OCI-LY3 (cell line): ENCODE data around the gene MAPK8.

Experiments used
- H2AFZ ChIP-seq: fragments of 200-600, 300-600 bp; shearing (Covaris generic); 2 replicates; pipeline ENCODE4 v1.6.0; 2014; ENCODE audit warnings: antibody characterized with exemption, low read depth, low read length
- H3K27ac ChIP-seq: fragments of 200-600, 300-600 bp; sonication (generic); 2 replicates; pipeline ENCODE4 v1.5.1; 2014; ENCODE audit warnings: mild to moderate bottlenecking, low read length, moderate library complexity, mixed read lengths
- H3K27me3 ChIP-seq: fragments of 200-600, 300-600 bp; sonication (generic); 2 replicates; pipeline ENCODE4 v1.6.1; 2014; ENCODE audit warnings: low read depth, low read length, mixed read lengths
- H3K36me3 ChIP-seq: fragments of 200-600, 300-600 bp; sonication (generic); replicated peaks from 2 replicates; pipeline ENCODE3; 2014; ENCODE audit warnings: low read depth, low read length, mixed read lengths
- H3K4me1 ChIP-seq: fragments of 300-600, 200-600 bp; sonication (generic); 2 replicates; pipeline ENCODE4 v1.6.1; 2014; ENCODE audit warnings: low read length, mixed read lengths
- H3K4me2 ChIP-seq: fragments of 200-600, 300-600 bp; sonication (generic); 2 replicates; pipeline ENCODE4 v1.6.1; 2014; ENCODE audit warnings: low read length, mixed read lengths
- H3K4me3 ChIP-seq: fragments of 300-600, 200-600 bp; sonication (generic); 2 replicates; pipeline ENCODE4 v1.5.1; 2014; ENCODE audit warnings: antibody characterized with exemption, mild to moderate bottlenecking, low read length, moderate library complexity
- H3K79me2 ChIP-seq: fragments of 300-600, 200-600 bp; shearing (Covaris generic); 2 replicates; pipeline ENCODE4 v1.6.1; 2014; ENCODE audit warnings: mild to moderate bottlenecking, low read length, mixed read lengths
- H3K9ac ChIP-seq: fragments of 300-600, 200-600 bp; shearing (Covaris generic); 2 replicates; pipeline ENCODE4 v1.6.0; 2014; ENCODE audit warnings: mild to moderate bottlenecking, low read length, moderate library complexity
- H3K9me3 ChIP-seq: fragments of 200-600, 300-600 bp; shearing (Covaris generic); 2 replicates; pipeline ENCODE4 v1.6.1; 2014; ENCODE audit warnings: low read length, mixed read lengths; ENCODE audit not compliant: insufficient read depth
- H4K20me1 ChIP-seq: fragments of 200-600, 300-600 bp; sonication (generic); 2 replicates; pipeline ENCODE4 v1.6.1; 2016; ENCODE audit warnings: low read length, mixed read lengths; ENCODE audit not compliant: insufficient read depth
- EZH2phosphoT487 ChIP-seq: fragments of 200-600 bp; shearing (Covaris generic); IDR thresholded peaks from 2 replicates; pipeline ENCODE4 v1.6.1; 2018; ENCODE audit warnings: antibody characterized with exemption, mixed run types, low read depth
- TF ChIP-seq, protein P1 (sequence below): fragments of 200-600, 300-600 bp; sonication (generic); IDR thresholded peaks from 2 replicates; pipeline ENCODE4 v1.5.1; 2014; ENCODE audit warnings: antibody characterized with exemption, low read length, low read depth

MAPK8 gene

DNA sequence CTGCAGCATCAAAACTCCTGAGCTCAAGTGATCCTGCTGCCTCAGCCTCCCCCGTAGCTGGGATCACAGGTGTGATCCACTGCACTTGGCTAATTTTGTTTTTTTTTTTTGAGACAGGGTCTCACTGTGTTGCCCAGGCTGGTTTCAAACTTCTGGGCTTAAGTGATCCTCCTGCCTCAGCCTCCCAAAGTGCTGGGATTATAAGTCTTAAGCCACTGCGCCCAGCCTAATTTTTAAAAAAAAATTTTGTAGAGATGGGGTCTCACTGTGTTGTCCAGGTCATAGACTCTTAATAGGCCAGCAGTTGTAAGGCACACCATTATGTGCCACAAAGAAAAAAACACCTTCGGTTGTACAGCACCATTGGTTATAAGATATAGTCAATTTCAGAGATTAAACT, 122.4 kb downstream of the MAPK8 start:
- Histone ChIP-seq H3K27ac (no peak overlapping the region), H2AFZ (no peak overlapping the region), H3K79me2 (no peaks in the 10 kb centered on the region), H3K9ac (no peak overlapping the region), H3K36me3 (no peaks in the 10 kb centered on the region), H3K9me3 (no peaks in the 10 kb centered on the region), H3K4me1 (no peaks in the 10 kb centered on the region), H3K27me3 (no peaks in the 10 kb centered on the region), H4K20me1 (no peaks in the 10 kb centered on the region), H3K4me3 (no peak overlapping the region), H3K4me2 (no peak overlapping the region)
- no peak for TF ChIP-seq EZH2phosphoT487
- TF ChIP-seq, protein P1, sequence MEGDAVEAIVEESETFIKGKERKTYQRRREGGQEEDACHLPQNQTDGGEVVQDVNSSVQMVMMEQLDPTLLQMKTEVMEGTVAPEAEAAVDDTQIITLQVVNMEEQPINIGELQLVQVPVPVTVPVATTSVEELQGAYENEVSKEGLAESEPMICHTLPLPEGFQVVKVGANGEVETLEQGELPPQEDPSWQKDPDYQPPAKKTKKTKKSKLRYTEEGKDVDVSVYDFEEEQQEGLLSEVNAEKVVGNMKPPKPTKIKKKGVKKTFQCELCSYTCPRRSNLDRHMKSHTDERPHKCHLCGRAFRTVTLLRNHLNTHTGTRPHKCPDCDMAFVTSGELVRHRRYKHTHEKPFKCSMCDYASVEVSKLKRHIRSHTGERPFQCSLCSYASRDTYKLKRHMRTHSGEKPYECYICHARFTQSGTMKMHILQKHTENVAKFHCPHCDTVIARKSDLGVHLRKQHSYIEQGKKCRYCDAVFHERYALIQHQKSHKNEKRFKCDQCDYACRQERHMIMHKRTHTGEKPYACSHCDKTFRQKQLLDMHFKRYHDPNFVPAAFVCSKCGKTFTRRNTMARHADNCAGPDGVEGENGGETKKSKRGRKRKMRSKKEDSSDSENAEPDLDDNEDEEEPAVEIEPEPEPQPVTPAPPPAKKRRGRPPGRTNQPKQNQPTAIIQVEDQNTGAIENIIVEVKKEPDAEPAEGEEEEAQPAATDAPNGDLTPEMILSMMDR, result no peak

DNA sequence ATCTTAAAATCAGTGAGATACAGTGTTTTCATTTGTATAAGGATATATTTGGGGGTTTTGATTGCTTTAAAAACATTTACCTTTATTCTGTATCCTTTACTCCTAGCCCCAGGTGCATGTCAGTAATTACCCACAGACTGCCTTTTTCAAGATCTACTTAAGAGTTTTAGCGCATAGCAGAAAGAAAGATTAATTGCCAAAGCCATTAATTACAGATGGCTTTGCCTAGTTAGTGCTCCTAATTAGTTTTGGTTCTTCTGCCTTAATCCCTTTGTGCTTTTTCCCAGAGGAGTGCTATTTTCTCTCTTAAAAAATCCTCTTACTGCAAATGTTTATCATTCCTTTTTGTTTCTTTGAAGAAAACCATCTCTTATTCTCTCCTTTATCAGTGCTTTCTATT, 122.8 kb downstream of the MAPK8 start:
- H3K4me3 ChIP-seq, result no peak overlapping the region
- TF ChIP-seq EZH2phosphoT487, result no peak
- TF ChIP-seq, protein P1, result no peak

DNA sequence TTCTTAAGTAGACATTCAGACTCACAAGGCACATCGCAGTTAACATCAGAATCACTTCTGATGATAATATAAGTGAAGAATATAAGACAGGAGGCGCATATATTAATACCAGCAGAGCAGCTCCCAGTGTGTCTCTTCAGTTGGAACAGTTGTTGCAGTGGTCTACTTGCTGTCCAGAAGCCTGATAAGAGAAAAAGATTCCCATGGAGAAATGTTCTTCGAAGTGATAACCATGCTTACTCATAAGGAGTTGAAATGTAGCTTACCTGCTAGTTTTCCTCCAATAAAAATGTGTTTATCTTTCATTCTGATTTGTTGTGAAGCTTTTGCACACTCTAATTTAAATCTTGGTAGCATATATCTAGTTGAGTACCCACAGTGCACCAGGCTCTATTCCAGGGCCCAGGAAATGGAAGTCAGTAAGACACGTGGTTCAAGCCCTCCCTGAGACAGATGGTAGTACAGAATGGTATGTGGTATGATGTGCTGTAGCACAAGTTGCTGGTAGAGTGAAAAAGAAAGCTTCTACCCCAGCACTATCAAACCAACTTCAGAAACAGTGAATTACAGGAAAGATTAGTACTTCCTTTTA, 124.0 kb downstream of the MAPK8 start:
- Histone ChIP-seq H3K79me2 (no peaks in the 10 kb centered on the region), H4K20me1 (no peaks in the 10 kb centered on the region), H3K9ac (no peak overlapping the region), H3K4me3 (no peak overlapping the region), H3K9me3 (no peaks in the 10 kb centered on the region), H3K4me2 (no peak overlapping the region), H3K36me3 (no peaks in the 10 kb centered on the region), H3K4me1 (no peaks in the 10 kb centered on the region), H2AFZ (no peak overlapping the region), H3K27ac (no peak overlapping the region), H3K27me3 (no peaks in the 10 kb centered on the region)
- TF ChIP-seq EZH2phosphoT487, result no peak
- TF ChIP-seq, protein P1, result no peak

More for the DNA sequence above, 122.8 kb downstream of the MAPK8 start:
- Histone ChIP-seq H3K79me2 (no peaks in the 10 kb centered on the region), H2AFZ (no peak overlapping the region), H3K27ac (no peak overlapping the region), H3K4me1 (no peaks in the 10 kb centered on the region), H3K9me3 (no peaks in the 10 kb centered on the region), H3K4me2 (no peak overlapping the region), H3K9ac (no peak overlapping the region), H4K20me1 (no peaks in the 10 kb centered on the region), H3K36me3 (no peaks in the 10 kb centered on the region), H3K27me3 (no peaks in the 10 kb centered on the region)

DNA sequence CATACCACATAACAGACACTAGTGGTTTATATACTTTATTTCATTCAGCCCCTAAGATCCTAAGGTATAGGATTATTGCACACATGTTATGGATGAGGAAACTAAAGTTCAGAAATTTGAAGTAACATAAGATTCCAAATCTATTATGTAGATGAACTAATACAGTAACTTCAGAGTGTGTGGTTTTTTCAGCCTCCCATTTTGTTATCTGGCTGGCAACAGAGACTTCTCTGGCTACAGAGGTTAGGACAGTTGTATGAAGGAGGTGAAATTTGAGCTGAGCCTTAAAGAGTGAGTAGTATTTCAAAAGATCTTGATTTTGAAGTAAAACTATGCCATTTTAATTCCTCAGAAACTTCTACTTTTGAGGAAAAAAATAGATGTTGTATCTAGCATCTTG, 125.4 kb downstream of the MAPK8 start:
- Histone ChIP-seq H3K79me2 (no peaks in the 10 kb centered on the region), H3K4me1 (no peaks in the 10 kb centered on the region), H2AFZ (no peak overlapping the region), H3K36me3 (no peaks in the 10 kb centered on the region), H3K9me3 (no peaks in the 10 kb centered on the region), H3K27ac (no peak overlapping the region), H3K4me3 (no peak overlapping the region), H4K20me1 (no peaks in the 10 kb centered on the region), H3K9ac (no peak overlapping the region), H3K27me3 (no peaks in the 10 kb centered on the region), H3K4me2 (no peak overlapping the region)
- TF ChIP-seq, protein P1, result no peak
- TF ChIP-seq EZH2phosphoT487, result no peak
